WERI-Rb-1 (cell line): ENCODE data around the gene SLC22A3.

Experiments
- DNase-seq: peaks from one replicate; pipeline ENCODE4 v3.0.0-alpha.2; 2020
- H3K27ac ChIP-seq: fragments of 250-450 bp; sonication (Bioruptor Pico); 2 replicates; pipeline ENCODE4 v1.5.1; 2020; ENCODE audit warnings: mild to moderate bottlenecking, moderate library complexity
- H3K27me3 ChIP-seq: fragments of 250-450 bp; sonication (Bioruptor Pico); 2 replicates; pipeline ENCODE4 v1.5.1; 2021; ENCODE audit warnings: mild to moderate bottlenecking, low read depth, moderate library complexity; ENCODE audit not compliant: insufficient read depth, severe bottlenecking
- H3K36me3 ChIP-seq: fragments of 250-450 bp; sonication (Bioruptor Pico); 2 replicates; pipeline ENCODE4 v1.5.1; 2020; ENCODE audit warnings: mild to moderate bottlenecking, moderate library complexity
- H3K4me3 ChIP-seq: 2 replicates; pipeline ENCODE4 v1.5.1; 2011; ENCODE audit warnings: low read depth, mild to moderate bottlenecking, control low read depth, low read length
- H3K9me3 ChIP-seq: fragments of 250-450 bp; sonication (Bioruptor Pico); 2 replicates; pipeline ENCODE4 v1.5.1; 2021; ENCODE audit warnings: mild to moderate bottlenecking, moderate library complexity; ENCODE audit not compliant: severe bottlenecking
- TF ChIP-seq, protein P1 (sequence below): IDR thresholded peaks from 2 replicates; pipeline ENCODE4 v1.5.1; 2011; ENCODE audit warnings: low read depth, mild to moderate bottlenecking, control low read depth, inconsistent platforms, low read length

The SLC22A3 gene

DNA sequence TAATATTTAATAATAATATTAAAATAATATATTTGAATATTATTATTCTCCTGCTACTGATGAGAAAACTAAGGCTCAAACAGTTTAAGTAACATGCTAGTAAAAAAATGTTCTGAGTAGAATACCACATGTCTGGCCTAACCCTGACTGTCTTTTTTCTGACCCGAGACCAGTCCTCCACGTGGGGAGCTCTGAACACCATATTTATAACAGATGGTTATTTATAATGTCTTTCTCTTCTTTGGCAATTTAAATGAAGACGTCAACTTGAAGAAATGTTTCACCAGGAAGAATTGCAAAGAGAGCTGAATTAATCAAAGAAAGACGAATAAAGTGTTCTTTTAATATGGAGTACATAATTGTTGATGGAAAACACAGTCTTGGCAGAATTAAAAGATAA is 82.0 kb downstream of the SLC22A3 start:
- H3K27me3 ChIP-seq, result peaks cover 67% of the 10 kb centered on the region
- H3K4me3 ChIP-seq, result no peak overlapping the region
- TF ChIP-seq, protein P1, sequence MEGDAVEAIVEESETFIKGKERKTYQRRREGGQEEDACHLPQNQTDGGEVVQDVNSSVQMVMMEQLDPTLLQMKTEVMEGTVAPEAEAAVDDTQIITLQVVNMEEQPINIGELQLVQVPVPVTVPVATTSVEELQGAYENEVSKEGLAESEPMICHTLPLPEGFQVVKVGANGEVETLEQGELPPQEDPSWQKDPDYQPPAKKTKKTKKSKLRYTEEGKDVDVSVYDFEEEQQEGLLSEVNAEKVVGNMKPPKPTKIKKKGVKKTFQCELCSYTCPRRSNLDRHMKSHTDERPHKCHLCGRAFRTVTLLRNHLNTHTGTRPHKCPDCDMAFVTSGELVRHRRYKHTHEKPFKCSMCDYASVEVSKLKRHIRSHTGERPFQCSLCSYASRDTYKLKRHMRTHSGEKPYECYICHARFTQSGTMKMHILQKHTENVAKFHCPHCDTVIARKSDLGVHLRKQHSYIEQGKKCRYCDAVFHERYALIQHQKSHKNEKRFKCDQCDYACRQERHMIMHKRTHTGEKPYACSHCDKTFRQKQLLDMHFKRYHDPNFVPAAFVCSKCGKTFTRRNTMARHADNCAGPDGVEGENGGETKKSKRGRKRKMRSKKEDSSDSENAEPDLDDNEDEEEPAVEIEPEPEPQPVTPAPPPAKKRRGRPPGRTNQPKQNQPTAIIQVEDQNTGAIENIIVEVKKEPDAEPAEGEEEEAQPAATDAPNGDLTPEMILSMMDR, result no peak
- H3K36me3 ChIP-seq, result no peaks in the 10 kb centered on the region
- no peaks in the 10 kb centered on the region for H3K9me3 ChIP-seq
- no peak overlapping the region for H3K27ac ChIP-seq
- no peak for DNase-seq

DNA sequence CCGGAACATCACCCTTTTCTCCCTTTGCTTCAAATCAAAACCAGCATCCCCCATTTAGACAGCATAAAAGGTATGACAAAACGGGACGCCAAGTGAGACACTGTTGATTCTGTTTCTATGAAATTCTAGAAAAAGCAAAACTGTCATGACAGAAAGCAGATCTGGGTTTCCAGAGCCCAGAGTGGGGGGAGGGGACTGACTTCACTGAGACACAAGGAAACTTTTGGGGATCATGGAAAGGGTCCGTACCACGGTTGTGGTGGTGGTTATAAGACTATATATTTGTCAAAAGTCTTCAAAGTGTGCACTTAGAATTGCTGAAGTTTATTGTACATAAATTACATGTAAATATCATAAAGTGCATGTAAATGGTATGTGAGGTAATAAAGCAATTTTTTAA is 82.6 kb downstream of the SLC22A3 start:
- H3K27ac ChIP-seq, result no peak overlapping the region
- no peaks in the 10 kb centered on the region for H3K36me3 ChIP-seq
- H3K4me3 ChIP-seq, result no peak overlapping the region
- DNase-seq, result no peak
- no peaks in the 10 kb centered on the region for H3K9me3 ChIP-seq
- peaks cover 67% of the 10 kb centered on the region for H3K27me3 ChIP-seq
- TF ChIP-seq, protein P1, result no peak

DNA sequence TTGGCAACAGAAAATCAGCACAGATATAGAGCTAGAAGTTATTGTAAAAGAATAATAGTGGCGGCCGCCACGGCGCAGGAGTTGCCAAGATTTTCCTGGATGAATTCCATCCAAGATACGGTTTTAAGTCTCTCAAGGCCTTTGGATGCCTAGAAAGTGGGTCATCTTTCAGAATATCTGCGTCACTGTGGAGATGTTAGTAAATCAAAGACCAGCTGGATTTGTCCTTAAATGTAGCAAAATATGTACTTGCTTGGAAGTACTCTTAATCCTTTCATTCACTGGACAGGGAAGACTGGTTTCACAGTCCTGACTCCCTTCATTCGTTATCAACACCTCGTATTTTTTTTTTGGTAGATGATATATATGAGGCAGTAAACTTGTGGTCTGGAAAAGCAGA is 83.0 kb downstream of the SLC22A3 start:
- H3K4me3 ChIP-seq, result no peak overlapping the region
- TF ChIP-seq, protein P1, result no peak
- H3K9me3 ChIP-seq, result no peaks in the 10 kb centered on the region
- H3K36me3 ChIP-seq, result no peaks in the 10 kb centered on the region
- peaks cover 67% of the 10 kb centered on the region for H3K27me3 ChIP-seq
- no peak for DNase-seq
- H3K27ac ChIP-seq, result no peak overlapping the region

DNA sequence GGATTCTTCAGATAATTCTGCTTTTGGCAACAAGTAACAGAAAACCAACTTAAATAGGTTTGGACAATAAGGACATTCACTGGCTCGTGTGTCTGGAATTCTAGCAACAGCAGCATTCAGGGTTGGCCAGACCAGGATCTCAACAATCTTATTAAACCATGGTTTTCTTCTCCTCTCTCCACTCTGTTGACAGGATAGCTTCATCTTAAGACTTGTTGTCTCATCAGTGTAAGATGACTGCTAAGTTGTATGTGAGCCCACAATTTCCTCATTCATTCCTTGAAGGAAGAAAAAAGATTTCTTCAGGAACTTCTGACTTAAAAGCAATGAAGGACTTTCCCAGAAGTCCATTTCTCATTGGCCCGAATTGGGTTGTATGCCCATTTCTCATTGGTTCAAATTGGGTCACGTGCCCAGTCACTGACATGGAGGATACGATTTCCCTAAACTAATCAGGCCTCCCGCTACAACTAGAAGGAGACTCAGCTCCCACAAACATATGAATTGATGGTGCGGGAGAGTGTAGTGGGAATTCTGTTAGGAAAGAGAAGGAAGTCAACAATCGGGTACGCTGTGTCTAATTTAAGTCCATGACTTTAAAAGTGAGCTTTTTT is 83.7 kb downstream of the SLC22A3 start:
- TF ChIP-seq, protein P1, result no peak
- H3K27me3 ChIP-seq, result peaks cover 72% of the 10 kb centered on the region
- DNase-seq, result no peak
- H3K36me3 ChIP-seq, result no peaks in the 10 kb centered on the region
- no peak overlapping the region for H3K27ac ChIP-seq
- no peaks in the 10 kb centered on the region for H3K9me3 ChIP-seq
- no peak overlapping the region for H3K4me3 ChIP-seq

DNA sequence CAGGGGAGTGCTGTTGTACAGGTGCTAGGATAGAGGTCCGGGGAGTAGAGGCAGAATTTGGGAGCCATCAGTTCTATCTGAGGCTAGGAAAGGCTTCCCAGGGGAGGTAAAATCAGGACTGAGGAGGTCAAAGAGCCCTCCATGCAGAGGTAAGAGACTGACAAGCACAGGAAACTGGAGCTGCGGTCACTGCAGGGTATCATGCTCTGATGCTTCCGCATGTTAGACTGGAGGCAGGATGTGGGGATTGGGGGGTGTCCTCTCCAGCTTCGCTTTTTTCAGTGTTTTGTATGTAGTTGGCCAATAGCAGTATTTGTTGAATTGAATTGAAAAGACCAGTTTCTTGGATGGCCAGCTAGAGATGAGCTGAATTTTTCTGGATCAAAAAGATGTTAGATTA is 87.8 kb downstream of the SLC22A3 start:
- TF ChIP-seq, protein P1, result no peak
- no peaks in the 10 kb centered on the region for H3K9me3 ChIP-seq
- peaks cover 60% of the 10 kb centered on the region for H3K27me3 ChIP-seq
- no peak overlapping the region for H3K27ac ChIP-seq
- H3K36me3 ChIP-seq, result no peaks in the 10 kb centered on the region
- no peak for DNase-seq
- H3K4me3 ChIP-seq, result no peak overlapping the region

DNA sequence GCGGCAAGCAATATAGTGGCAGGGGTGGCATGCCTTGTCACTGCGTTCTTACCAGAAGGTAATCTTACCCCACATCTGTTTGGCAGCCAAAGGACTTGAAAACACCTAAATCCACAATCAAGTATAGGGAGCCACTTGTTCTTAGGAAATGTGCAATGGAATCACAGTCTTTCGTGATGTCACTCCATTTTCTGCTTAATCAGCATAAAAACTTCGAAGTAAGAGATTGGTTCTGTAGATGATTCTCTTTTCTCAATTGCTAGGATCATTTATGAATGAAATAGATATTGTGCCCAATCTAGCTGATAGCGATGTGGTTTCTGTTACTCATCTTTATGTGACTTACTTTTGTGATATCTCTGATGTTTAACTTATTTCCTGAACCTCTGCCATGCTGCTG is 89.0 kb downstream of the SLC22A3 start:
- Histone ChIP-seq H3K9me3 (no peaks in the 10 kb centered on the region), H3K27me3 (peaks cover 62% of the 10 kb centered on the region), H3K4me3 (no peak overlapping the region), H3K36me3 (no peaks in the 10 kb centered on the region), H3K27ac (no peak overlapping the region)
- no peak for DNase-seq
- TF ChIP-seq, protein P1, result no peak
